K562 (cell line): Measurements from ENCODE around the gene TRAPPC1. TPM values are rescaled to one million over a fixed set of nuclear protein-coding genes. Genes with fewer than 3 reads are reported as not detected.

ENCODE experiments used
- ASH1L ChIP-seq: fragments of 450-650 bp; IDR thresholded peaks from 2 replicates; pipeline ENCODE4 v1.6.1; 2018; ENCODE audit warnings: borderline replicate concordance, mild to moderate bottlenecking, low read depth; ENCODE audit not compliant: partially characterized antibody
- CREB1 ChIP-seq, 2 experiments: sonication (generic) in 1 of 2; formaldehyde crosslinking in 1 of 2; IDR thresholded peaks; 2 replicates each; pipeline versions ENCODE4 v1.6.1 to v1.8.0; 2012 to 2022; ENCODE audit warnings: inconsistent platforms in 1 of 2, mild to moderate bottlenecking in 1 of 2, missing genetic modification reagents in 1 of 2, moderate library complexity in 1 of 2
- HDGF ChIP-seq: fragments of 450-650 bp; IDR thresholded peaks from 2 replicates; pipeline ENCODE4 v1.6.1; 2016
- HMGN3 ChIP-seq: IDR thresholded peaks from 2 replicates; pipeline ENCODE4 v1.6.1; 2011; ENCODE audit warnings: borderline replicate concordance, low read depth, mild to moderate bottlenecking, mixed read lengths, low read length; ENCODE audit not compliant: insufficient read length; ENCODE audit errors: extremely low read depth
- POLR2A ChIP-seq: fragments of 450-650 bp; conservative IDR thresholded peaks from 2 replicates; pipeline ENCODE4 v1.6.1; 2016
- RAD21 ChIP-seq, 2 experiments: fragments of 250-450 bp in 1 of 2; fragments of 450-650 bp in 1 of 2; sonication (Bioruptor Pico) in 1 of 2; formaldehyde crosslinking in 1 of 2; IDR thresholded peaks in 1 of 2; conservative IDR thresholded peaks in 1 of 2; 2 replicates each; pipeline versions ENCODE4 v1.4.0 to v1.8.0; 2020 to 2022; ENCODE audit warnings: mild to moderate bottlenecking in 2 of 2, moderate library complexity in 1 of 2
- ZKSCAN1 ChIP-seq: fragments of 150-350 bp; IDR thresholded peaks from 2 replicates; pipeline ENCODE4 v1.6.1; 2016; ENCODE audit warnings: low read depth, low read length
- polyA plus RNA-seq, 8 experiments: library from polyadenylated mRNA; depleted of rRNA in 4 of 8; stranded (reverse) in 5 of 8; unstranded in 3 of 8; fragments of >200 nt; fragmentation: Nextera tagmentation in 2 of 8; fragmentation: Illumina TruSeq in 1 of 8; extraction: Ambion mirVana in 2 of 8; extraction: Trizol in 1 of 8; gene quantifications; 2 replicates each; pipeline versions ENCODE4 v1.2.1 to v1.2.3, GENCODE V29; 2011 to 2014; ENCODE audit warnings: inconsistent platforms in 1 of 8, missing spikeins in 1 of 8
- total RNA-seq, 7 experiments: library from RNA; depleted of rRNA in 6 of 7; stranded (reverse); fragments of >200 nt in 6 of 7; fragmentation: Illumina TruSeq in 2 of 7; extraction: Trizol in 2 of 7; gene quantifications; 2 replicates each; pipeline versions ENCODE4 v1.2.1 to v1.2.3, GENCODE V29; 2011 to 2021; ENCODE audit warnings: low replicate concordance in 1 of 7
- TF ChIP-seq, protein P1 (sequence below): fragments of 200-800 bp; sonication (Bioruptor generic); IDR thresholded peaks from 2 replicates; pipeline ENCODE4 v1.6.1; 2017; ENCODE audit warnings: missing genetic modification characterization, missing compliant biosample characterization

Gene TRAPPC1
- total and polyA plus RNA-seq, 9 of the 15 experiments (the other 6 are each of a cell fraction or from before 2014, with no cell fraction given), result 11.7 to 82.8 (median 36.2) TPM

DNA sequence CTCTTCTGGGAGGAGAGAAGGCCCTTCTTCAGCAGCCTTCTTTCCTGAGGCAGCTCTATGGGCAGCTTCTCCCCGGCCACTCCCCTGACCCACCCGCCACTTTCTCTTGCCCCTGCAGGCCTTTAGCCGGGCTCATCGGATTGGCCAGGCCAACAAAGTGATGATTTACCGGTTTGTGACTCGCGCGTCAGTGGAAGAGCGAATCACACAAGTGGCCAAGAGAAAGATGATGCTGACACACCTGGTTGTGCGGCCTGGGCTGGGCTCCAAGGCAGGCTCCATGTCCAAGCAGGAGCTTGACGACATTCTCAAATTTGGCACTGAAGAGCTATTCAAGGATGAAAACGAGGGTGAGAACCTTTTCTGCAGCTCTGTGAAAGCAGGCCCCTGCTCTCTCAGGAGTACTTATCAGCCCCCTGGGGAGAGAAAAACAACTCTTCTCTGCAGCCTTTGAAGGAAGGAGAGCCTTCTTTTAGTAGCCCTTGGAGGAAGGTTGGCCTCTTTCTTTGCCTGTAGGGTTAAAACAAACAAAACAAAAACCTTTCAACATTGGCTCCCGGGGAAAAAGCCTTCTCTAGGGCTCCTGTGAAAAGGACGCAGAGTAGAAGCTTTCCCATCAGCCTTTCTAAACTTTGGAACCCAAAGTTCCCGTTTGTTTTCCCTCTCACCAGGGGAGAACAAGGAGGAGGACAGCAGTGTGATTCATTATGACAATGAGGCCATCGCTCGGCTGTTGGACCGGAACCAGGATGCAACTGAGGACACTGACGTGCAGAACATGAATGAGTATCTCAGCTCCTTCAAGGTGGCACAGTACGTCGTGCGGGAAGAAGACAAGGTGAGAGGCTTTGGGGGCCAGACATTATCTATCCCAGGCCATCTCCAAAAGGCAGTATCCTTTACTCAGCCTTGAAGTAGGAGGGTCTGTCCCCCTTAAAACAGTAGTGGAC, 28.3 kb downstream of the TRAPPC1 start (continued):
- TF ChIP-seq RAD21 (CRISPR knock-in tag; conservative IDR thresholded peaks at IDR 0.05 in 1 of 2, IDR thresholded peaks at IDR 0.05 in 1 of 2) (no peak), HMGN3 (no peak), HDGF (no peak), POLR2A (no peak), CREB1 (IDR thresholded peaks at IDR 0.05) (no peak), CREB1 (CRISPR knock-in tag; IDR thresholded peaks at IDR 0.05) (no peak), ZKSCAN1 (no peak), ASH1L (no peak)
- TF ChIP-seq, protein P1, sequence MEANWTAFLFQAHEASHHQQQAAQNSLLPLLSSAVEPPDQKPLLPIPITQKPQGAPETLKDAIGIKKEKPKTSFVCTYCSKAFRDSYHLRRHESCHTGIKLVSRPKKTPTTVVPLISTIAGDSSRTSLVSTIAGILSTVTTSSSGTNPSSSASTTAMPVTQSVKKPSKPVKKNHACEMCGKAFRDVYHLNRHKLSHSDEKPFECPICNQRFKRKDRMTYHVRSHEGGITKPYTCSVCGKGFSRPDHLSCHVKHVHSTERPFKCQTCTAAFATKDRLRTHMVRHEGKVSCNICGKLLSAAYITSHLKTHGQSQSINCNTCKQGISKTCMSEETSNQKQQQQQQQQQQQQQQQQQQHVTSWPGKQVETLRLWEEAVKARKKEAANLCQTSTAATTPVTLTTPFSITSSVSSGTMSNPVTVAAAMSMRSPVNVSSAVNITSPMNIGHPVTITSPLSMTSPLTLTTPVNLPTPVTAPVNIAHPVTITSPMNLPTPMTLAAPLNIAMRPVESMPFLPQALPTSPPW, result no peak
